SK-N-MC (cell line): Measurements from ENCODE around the gene GTF2A2.
A peak's percentile ranks its signal among the peaks of the same experiment; 100 is the strongest.

Experiments used
- DNase-seq: peaks from one replicate; pipeline ENCODE4 v3.0.0-alpha.2; 2011; ENCODE audit warnings: low read depth, low spot score
- H3K27ac ChIP-seq: fragments of 200-600 bp; sonication (generic); 2 replicates; pipeline ENCODE4 v1.5.1; 2016; ENCODE audit warnings: mixed run types
- H3K36me3 ChIP-seq: fragments of 200-600 bp; sonication (generic); 2 replicates; pipeline ENCODE4 v1.6.1; 2017; ENCODE audit warnings: antibody characterized with exemption, low read length, mixed read lengths; ENCODE audit not compliant: insufficient read depth
- H3K4me3 ChIP-seq: fragments of 200-600 bp; sonication (generic); 2 replicates; pipeline ENCODE4 v1.5.1; 2016
- H3K9ac ChIP-seq: fragments of 200-600 bp; sonication (generic); 2 replicates; pipeline ENCODE4 v1.8.0; 2017; ENCODE audit warnings: mixed run types, mixed read lengths; ENCODE audit not compliant: insufficient read length
- H3K9me3 ChIP-seq: fragments of 200-600 bp; sonication (generic); 2 replicates; pipeline ENCODE4 v1.6.1; 2017; ENCODE audit warnings: low read depth, mild to moderate bottlenecking, antibody characterized with exemption, low read length, moderate library complexity, mixed read lengths
- EZH2 ChIP-seq: fragments of 200-600 bp; sonication (generic); IDR thresholded peaks from one replicate; pipeline ENCODE4 v1.6.1; 2017; ENCODE audit warnings: antibody characterized with exemption
- FOXP2 ChIP-seq: optimal IDR thresholded peaks from 2 replicates; pipeline ENCODE3; 2011; ENCODE audit warnings: mild to moderate bottlenecking, moderate library complexity; ENCODE audit not compliant: insufficient read depth; ENCODE audit errors: extremely low read length, control extremely low read depth
- POLR2AphosphoS5 ChIP-seq: IDR thresholded peaks from 2 replicates; pipeline ENCODE4 v1.6.1; 2012; ENCODE audit warnings: mild to moderate bottlenecking, low read depth, low read length, borderline replicate concordance

Gene GTF2A2

GRCh38 chr15:59691194-59691805 lies 34.0 kb upstream of the GTF2A2 start:
- H3K36me3 ChIP-seq = peaks cover 3% of the 10 kb centered on the region
- no peak for TF ChIP-seq EZH2
- TF ChIP-seq FOXP2 = no peak
- no peak for TF ChIP-seq POLR2AphosphoS5
- H3K9me3 ChIP-seq = no peaks in the 10 kb centered on the region
- no peak overlapping the region for H3K27ac ChIP-seq
- no peak for DNase-seq
- H3K9ac ChIP-seq = no peak overlapping the region
- no peak overlapping the region for H3K4me3 ChIP-seq

- H3K36me3 ChIP-seq = peaks cover 10% of the 10 kb centered on the region
- no peak overlapping the region for H3K27ac ChIP-seq
- TF ChIP-seq EZH2 (no peak), FOXP2 (no peak), POLR2AphosphoS5 (no peak)
- peak overlapping the region; percentile 67 for H3K9ac ChIP-seq
- no peaks in the 10 kb centered on the region for H3K9me3 ChIP-seq
- H3K4me3 ChIP-seq = peak overlapping the region; percentile 97
- no peak for DNase-seq
These were observed 32.4 kb upstream of the GTF2A2 start for GRCh38 chr15:59689626-59690236.

- TF ChIP-seq EZH2 (no peak), POLR2AphosphoS5 (peak; percentile 76)
- H3K4me3 ChIP-seq = peak within 1 kb of the TSS; percentile 97
- peak; percentile 79 for DNase-seq
- H3K9me3 ChIP-seq = no peaks in the 10 kb centered on the region
- H3K27ac ChIP-seq = peak within 1 kb of the TSS; percentile 86
- peak within 1 kb of the TSS; percentile 96 for H3K9ac ChIP-seq
- peaks cover 17% of the 10 kb centered on the region for H3K36me3 ChIP-seq
These were observed 31.7 kb upstream of the GTF2A2 start, which contains the start of gene BNIP2 for GRCh38 chr15:59688782-59689625. Gene BNIP2, minus strand, starts transcription at chr15:59689320. Its CDS starts 6,863 bp downstream, at chr15:59682457.

GRCh38 chr15:59688423-59688781 lies 31.1 kb upstream of the GTF2A2 start:
- no peak for DNase-seq

GRCh38 chr15:59687836-59688235 lies 30.5 kb upstream of the GTF2A2 start:
- TF ChIP-seq EZH2 (no peak), POLR2AphosphoS5 (no peak), FOXP2 (no peak)
- Histone ChIP-seq H3K4me3 (peak overlapping the region; percentile 97), H3K27ac (0 out of 2 replicates have a peak overlapping the region, but pooled peaks have one; percentile 86), H3K9ac (peak overlapping the region; percentile 96), H3K36me3 (peaks cover 26% of the 10 kb centered on the region), H3K9me3 (no peaks in the 10 kb centered on the region)
- no peak for DNase-seq

More at GRCh38 chr15:59688423-59688781, 31.1 kb upstream of the GTF2A2 start:
- Histone ChIP-seq H3K9ac (peak overlapping the region; percentile 96), H3K4me3 (peak overlapping the region; percentile 97), H3K9me3 (no peaks in the 10 kb centered on the region), H3K36me3 (peaks cover 21% of the 10 kb centered on the region), H3K27ac (peak overlapping the region; percentile 86)
- TF ChIP-seq EZH2 = no peak
- no peak for TF ChIP-seq POLR2AphosphoS5
- TF ChIP-seq FOXP2 = no peak

GRCh38 chr15:59686389-59686788 lies 29.1 kb upstream of the GTF2A2 start:
- Histone ChIP-seq H3K36me3 (peaks cover 37% of the 10 kb centered on the region), H3K27ac (peak overlapping the region; percentile 51; the same call in 1 of the 2 replicates), H3K9me3 (no peaks in the 10 kb centered on the region), H3K9ac (peak overlapping the region; percentile 5), H3K4me3 (0 out of 2 replicates have a peak overlapping the region, but pooled peaks have one; percentile 17)
- no peak for DNase-seq
- no peak for TF ChIP-seq POLR2AphosphoS5
- no peak for TF ChIP-seq FOXP2
- no peak for TF ChIP-seq EZH2

- H3K27ac ChIP-seq = peak overlapping the region; percentile 51; the same call in 1 of the 2 replicates
- peak overlapping the region; percentile 5 for H3K9ac ChIP-seq
These were observed 28.5 kb upstream of the GTF2A2 start for GRCh38 chr15:59685737-59686297.

More at GRCh38 chr15:59685737-59686297, 28.5 kb upstream of the GTF2A2 start:
- Histone ChIP-seq H3K9me3 (no peaks in the 10 kb centered on the region), H3K4me3 (0 out of 2 replicates have a peak overlapping the region, but pooled peaks have one; percentile 17), H3K36me3 (peaks cover 43% of the 10 kb centered on the region)
- TF ChIP-seq EZH2 (no peak), POLR2AphosphoS5 (no peak), FOXP2 (no peak)
- no peak for DNase-seq
